Fibroblast of lung (primary cell): ENCODE measurements around the gene DCAF11. TPM values are rescaled to one million over a fixed set of nuclear protein-coding genes. Genes with fewer than 3 reads are reported as not detected.

Experiments used
- DNase-seq, 2 donors: peaks; one replicate each; pipeline versions ENCODE4 v3.0.0 to v3.0.0-alpha.2; 2010; ENCODE audit warnings: low read depth in 2 of 2
- H2AFZ ChIP-seq: 2 replicates; pipeline ENCODE4 v1.5.1; 2012; ENCODE audit warnings: low read length, control low read depth, inconsistent platforms
- H3K27ac ChIP-seq: 2 replicates; pipeline ENCODE4 v1.5.1; 2011; ENCODE audit warnings: low read length, control low read depth; ENCODE audit not compliant: insufficient read depth
- H3K27me3 ChIP-seq: 2 replicates; pipeline ENCODE4 v1.5.1; 2011; ENCODE audit warnings: mild to moderate bottlenecking, low read length; ENCODE audit not compliant: control insufficient read depth, insufficient read depth
- H3K36me3 ChIP-seq: 2 replicates; pipeline ENCODE4 v1.5.1; 2011; ENCODE audit warnings: low read length; ENCODE audit not compliant: control insufficient read depth, insufficient read depth
- H3K4me1 ChIP-seq: 2 replicates; pipeline ENCODE4 v1.5.1; 2011; ENCODE audit warnings: low read length; ENCODE audit not compliant: control insufficient read depth, insufficient read depth; ENCODE audit errors: extremely low read depth
- H3K4me2 ChIP-seq: 2 replicates; pipeline ENCODE4 v1.5.1; 2011; ENCODE audit warnings: low read length, control low read depth; ENCODE audit not compliant: insufficient read depth; ENCODE audit errors: extremely low read depth
- H3K4me3 ChIP-seq, 4 experiments: fragments of 200-600 bp in 1 of 4; sonication (generic) in 1 of 4; replicated peaks in 1 of 4; 2 replicates each; pipeline ENCODE4 v1.5.1; 2011 to 2016; ENCODE audit warnings: low read length in 4 of 4, low read depth in 3 of 4, mild to moderate bottlenecking in 3 of 4, control low read depth in 2 of 4, inconsistent platforms in 1 of 4, mixed read lengths in 1 of 4; ENCODE audit not compliant: insufficient read depth in 1 of 4; ENCODE audit errors: control extremely low read depth in 1 of 4
- H3K79me2 ChIP-seq: 2 replicates; pipeline ENCODE4 v1.5.1; 2012; ENCODE audit warnings: mild to moderate bottlenecking, low read length, inconsistent platforms; ENCODE audit not compliant: control insufficient read depth, insufficient read depth
- H3K9ac ChIP-seq: 2 replicates; pipeline ENCODE4 v1.5.1; 2011; ENCODE audit warnings: mild to moderate bottlenecking, low read length, control low read depth; ENCODE audit not compliant: insufficient read depth
- H3K9me3 ChIP-seq: 2 replicates; pipeline ENCODE4 v1.5.1; 2012; ENCODE audit warnings: low read depth, low read length; ENCODE audit not compliant: control insufficient read depth, insufficient read depth
- H4K20me1 ChIP-seq: 2 replicates; pipeline ENCODE4 v1.5.1; 2011; ENCODE audit warnings: low read length; ENCODE audit not compliant: control insufficient read depth, insufficient read depth; ENCODE audit errors: extremely low read depth
- CTCF ChIP-seq, 2 donors: IDR thresholded peaks in 1 of 2; conservative IDR thresholded peaks in 1 of 2; 1 replicate in 1 of 2; 2 replicates in 1 of 2; pipeline ENCODE4 v1.5.1; 2011 to 2012; ENCODE audit warnings: low read length in 2 of 2, control low read depth in 1 of 2, inconsistent platforms in 1 of 2, low read depth in 1 of 2, mild to moderate bottlenecking in 1 of 2
- EZH2 ChIP-seq: IDR thresholded peaks from 2 replicates; pipeline ENCODE4 v1.5.1; 2012; ENCODE audit warnings: low read length, control low read depth, mild to moderate bottlenecking; ENCODE audit errors: missing control alignments
- polyA plus RNA-seq, 2 donors: library from polyadenylated mRNA; depleted of rRNA in 1 of 2; stranded (reverse) in 1 of 2; unstranded in 1 of 2; fragments of >200 nt; gene quantifications; 2 replicates each; pipeline ENCODE4 v1.2.1, GENCODE V29; 2011 to 2012; ENCODE audit warnings: missing spikeins in 1 of 2
- total RNA-seq: library from RNA; depleted of rRNA; stranded (reverse); fragments of >200 nt; gene quantifications from 2 replicates; pipeline ENCODE4 v1.2.1, GENCODE V29; 2014

DCAF11 gene
- total and polyA plus RNA-seq, 2 donors (not counting 1 experiment from before 2014, with no cell fraction given), result 18.4 to 68.0 TPM

GRCh38 chr14:24093207-24093900, 21.2 kb upstream of the DCAF11 start:
- Histone ChIP-seq H3K36me3 (peaks cover under 1% of the 10 kb centered on the region), H3K27ac (no peak overlapping the region), H2AFZ (peak overlapping the region; percentile 3), H3K79me2 (no peaks in the 10 kb centered on the region), H3K9ac (no peak overlapping the region), H3K4me3 (peak overlapping the region in 1 of 4 experiments; percentile 91), H3K4me1 (peaks cover 2% of the 10 kb centered on the region), H3K4me2 (no peak overlapping the region), H4K20me1 (no peaks in the 10 kb centered on the region), H3K9me3 (no peaks in the 10 kb centered on the region), H3K27me3 (no peaks in the 10 kb centered on the region)
- no peak for DNase-seq
- TF ChIP-seq CTCF (conservative IDR thresholded peaks at IDR 0.05 in 1 of 2, IDR thresholded peaks at IDR 0.05 in 1 of 2; ENCODE audit: low read depth in 1 of 2, low read length in 2 of 2), result no peak
- no peak for TF ChIP-seq EZH2

GRCh38 chr14:24093901-24094840, 20.4 kb upstream of the DCAF11 start, which contains the start of gene PCK2:
PCK2 (plus strand) TSS chr14:24094311; CDS start chr14:24094406, 95 bp downstream.
- Histone ChIP-seq H3K27me3 (no peaks in the 10 kb centered on the region), H3K9me3 (no peaks in the 10 kb centered on the region), H3K79me2 (no peaks in the 10 kb centered on the region), H3K4me2 (peak within 1 kb of the TSS; percentile 77), H2AFZ (peak within 1 kb of the TSS; percentile 71), H3K4me1 (peaks cover 2% of the 10 kb centered on the region), H4K20me1 (no peaks in the 10 kb centered on the region), H3K27ac (peak within 1 kb of the TSS; percentile 64), H3K4me3 (peak within 1 kb of the TSS; percentile 66 to 91 (median 84)), H3K36me3 (peaks cover 2% of the 10 kb centered on the region), H3K9ac (peak within 1 kb of the TSS; percentile 73)
- TF ChIP-seq CTCF (conservative IDR thresholded peaks at IDR 0.05 in 1 of 2, IDR thresholded peaks at IDR 0.05 in 1 of 2; ENCODE audit: low read depth in 1 of 2, low read length in 2 of 2) (peak in 1 of 2 donors; percentile 26), EZH2 (no peak)
- peak; percentile 82 to 92 for DNase-seq

- Histone ChIP-seq H3K27me3 (no peaks in the 10 kb centered on the region), H3K4me2 (peak overlapping the region; percentile 77), H3K27ac (peak overlapping the region; percentile 64), H3K9me3 (no peaks in the 10 kb centered on the region), H2AFZ (peak overlapping the region; percentile 71), H3K4me1 (peaks cover 2% of the 10 kb centered on the region), H3K79me2 (no peaks in the 10 kb centered on the region), H3K36me3 (peaks cover 2% of the 10 kb centered on the region), H4K20me1 (no peaks in the 10 kb centered on the region), H3K9ac (peak overlapping the region; percentile 73), H3K4me3 (peak overlapping the region; percentile 66 to 91 (median 84))
- no peak for DNase-seq
- no peak for TF ChIP-seq CTCF (conservative IDR thresholded peaks at IDR 0.05 in 1 of 2, IDR thresholded peaks at IDR 0.05 in 1 of 2; ENCODE audit: low read depth in 1 of 2, low read length in 2 of 2)
- TF ChIP-seq EZH2, result no peak
These were observed 19.7 kb upstream of the DCAF11 start for GRCh38 chr14:24094841-24095270.
